GM19099 (cell line): ENCODE results near the gene RUNDC1.

Source experiments
- POLR2A ChIP-seq: IDR thresholded peaks from 3 replicates; pipeline ENCODE4 v1.6.1; 2011; ENCODE audit warnings: low read depth; ENCODE audit not compliant: insufficient read length; ENCODE audit errors: extremely low read depth

RUNDC1 gene

GRCh38 chr17:42980274-42980765 is at the start of gene RUNDC1:
TSS of gene RUNDC1 (plus strand) at chr17:42980565. CDS start at chr17:42980577, 12 bp downstream.
- TF ChIP-seq POLR2A: peak; percentile 76

- no peak for TF ChIP-seq POLR2A
Observed at GRCh38 chr17:42937712-42938596, 42.4 kb upstream of the RUNDC1 start.

GRCh38 chr17:42944211-42944610 is 36.2 kb upstream of the RUNDC1 start:
- no peak for TF ChIP-seq POLR2A

- TF ChIP-seq POLR2A: no peak
Observed at GRCh38 chr17:42946812-42947211, 33.6 kb upstream of the RUNDC1 start.

DNA sequence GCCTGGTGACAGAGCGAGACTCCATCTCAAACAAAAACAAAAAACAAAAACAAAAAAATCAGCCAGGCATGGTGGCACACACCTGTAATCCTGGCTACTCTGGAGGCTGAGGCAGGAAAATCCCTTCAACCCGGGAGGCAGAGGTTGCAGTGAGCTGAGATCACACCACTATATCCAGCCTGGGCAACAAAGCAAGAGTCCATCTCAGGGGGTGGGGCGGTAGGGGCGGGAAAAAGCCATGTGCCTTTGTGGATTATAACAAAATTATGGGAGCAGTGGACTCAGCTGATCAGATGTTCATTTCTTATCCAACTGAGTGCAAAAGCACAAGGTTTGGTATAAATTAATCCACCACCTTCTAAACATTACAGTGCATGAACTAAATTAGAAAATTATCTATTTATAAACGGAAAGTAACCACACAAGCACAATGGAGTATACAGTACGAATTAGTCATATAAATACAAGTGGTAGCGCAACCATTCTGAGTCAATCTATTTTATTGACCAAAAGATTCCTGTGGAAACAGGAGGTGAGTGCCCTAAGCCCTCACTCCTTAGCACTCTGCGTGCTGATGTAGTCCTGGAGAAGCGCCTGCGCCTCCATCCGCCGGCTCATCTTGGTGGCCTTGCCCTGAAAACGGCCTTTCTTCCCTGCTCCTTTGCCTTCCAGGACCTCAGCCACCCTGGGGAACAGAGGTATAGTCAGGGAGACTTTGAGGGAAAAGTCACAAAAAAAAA is 30.2 kb upstream of the RUNDC1 start:
- no peak for TF ChIP-seq POLR2A

DNA sequence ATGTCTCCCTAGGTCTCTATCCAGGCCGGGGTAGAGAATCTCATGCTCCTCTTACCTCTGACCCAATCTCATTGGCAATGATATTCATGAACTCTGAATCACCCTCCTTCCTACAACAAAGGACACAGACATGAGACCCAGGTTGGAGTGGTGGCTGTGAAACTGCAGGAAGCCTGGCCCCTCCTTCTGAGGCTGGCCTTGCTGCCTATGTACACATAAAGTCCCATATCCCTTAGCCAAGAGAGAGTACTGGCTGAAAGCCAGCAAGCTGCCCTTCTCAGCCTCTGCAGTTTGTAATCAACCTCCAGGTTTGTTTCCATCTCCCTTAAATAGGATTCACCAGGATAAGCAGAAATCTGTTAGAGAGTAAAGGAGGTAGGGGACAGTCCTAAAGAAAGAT is 26.7 kb upstream of the RUNDC1 start:
- no peak for TF ChIP-seq POLR2A

- TF ChIP-seq POLR2A: peak; percentile 92
Observed at GRCh38 chr17:42964161-42964932, 16.0 kb upstream of the RUNDC1 start, which contains the start of gene AARSD1. TSS of gene AARSD1 (minus strand) at chr17:42964454. CDS start at chr17:42964440, 14 bp downstream.

- TF ChIP-seq POLR2A: no peak
Observed at GRCh38 chr17:42967925-42968324, 12.4 kb upstream of the RUNDC1 start.

DNA sequence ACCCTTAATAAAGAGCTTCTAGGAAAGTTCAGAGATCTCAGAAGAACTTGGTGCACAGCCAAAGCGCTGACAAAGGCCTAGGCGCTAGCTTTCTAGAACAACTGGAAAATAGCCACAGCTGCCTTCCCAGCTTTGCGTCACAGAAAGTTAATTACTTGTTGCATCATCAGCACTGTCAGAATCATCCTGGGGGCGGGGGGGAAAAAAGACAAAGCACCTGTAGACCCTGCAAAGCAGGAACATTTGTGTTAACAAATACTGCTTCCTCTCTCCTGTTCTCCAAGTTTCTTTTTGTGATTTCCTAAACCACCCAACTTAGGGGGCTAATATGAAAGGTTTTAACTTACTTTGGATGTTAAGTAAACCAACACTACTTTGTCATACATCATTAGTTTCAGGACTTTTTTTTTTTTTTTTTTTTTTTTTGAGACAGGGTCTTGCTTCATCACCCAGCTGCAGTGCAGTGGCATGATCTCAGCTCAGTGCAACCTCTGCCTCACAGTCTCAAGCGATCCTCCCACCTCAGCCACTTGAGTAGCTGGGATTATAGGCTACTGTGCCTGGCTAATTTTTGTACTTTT is 11.3 kb upstream of the RUNDC1 start:
- TF ChIP-seq POLR2A: no peak

DNA sequence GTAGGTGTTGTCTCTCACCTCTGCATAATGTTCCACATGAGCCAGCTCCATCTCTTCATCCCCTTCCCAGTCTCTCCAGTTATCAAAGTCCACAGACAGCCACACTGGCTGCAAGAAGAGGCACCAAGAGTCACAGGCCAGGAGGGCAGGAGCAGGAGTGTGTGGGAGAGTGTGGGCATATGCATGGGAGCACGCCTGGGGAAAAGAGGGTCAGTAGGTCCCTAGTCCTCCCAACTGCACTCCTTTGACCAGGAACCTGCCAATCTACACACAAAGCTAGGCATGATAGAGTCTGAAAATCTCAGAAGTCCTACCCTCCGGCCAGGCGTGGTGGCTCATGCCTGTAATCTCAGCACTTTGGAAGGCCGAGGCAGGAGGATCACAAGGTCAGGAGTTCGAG is 8.8 kb upstream of the RUNDC1 start:
- no peak for TF ChIP-seq POLR2A

GRCh38 chr17:42975265-42975664 is 5.1 kb upstream of the RUNDC1 start:
- no peak for TF ChIP-seq POLR2A

DNA sequence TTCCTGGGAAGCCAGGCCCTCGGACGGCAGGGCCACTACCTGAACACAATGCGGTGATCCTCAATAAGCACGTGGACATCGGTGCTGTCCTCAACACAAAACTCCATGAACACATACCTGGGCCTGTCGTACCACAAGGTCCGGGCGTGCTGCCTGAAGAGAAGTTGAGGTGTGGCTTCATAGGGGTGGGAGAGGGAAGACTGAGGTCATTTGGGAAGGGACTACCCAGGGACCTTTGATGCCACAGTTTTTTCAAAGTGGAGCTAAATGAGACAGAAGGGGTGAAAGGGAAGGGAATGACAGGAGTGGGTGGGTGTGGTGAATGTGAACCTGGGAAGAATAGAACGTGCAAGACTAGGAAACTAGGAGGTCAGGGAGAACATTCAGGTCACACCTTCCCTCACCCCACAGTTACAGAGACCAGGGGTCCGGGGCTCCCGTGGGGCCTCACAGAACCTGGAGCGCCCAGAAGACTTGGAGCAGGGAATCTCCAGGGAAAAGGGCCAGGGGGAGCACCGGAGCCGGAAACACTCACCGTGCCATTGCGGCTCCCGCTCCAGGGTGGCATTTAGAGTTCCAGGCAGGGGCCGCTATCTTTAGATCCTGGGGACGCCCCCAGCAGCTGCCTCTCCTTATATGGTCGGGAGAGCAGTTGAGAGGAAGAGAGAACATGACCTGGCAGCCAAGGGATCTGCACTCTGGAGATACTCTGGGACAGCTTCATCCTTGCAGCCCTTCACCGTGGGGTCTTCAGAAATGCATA is 673 bp upstream of the RUNDC1 start, which contains the start of gene PTGES3L:
Gene PTGES3L, minus strand, starts transcription at position 570 of the 763 bp plus-strand sequence. Its CDS starts 27 bp downstream, at position 543.
- no peak for TF ChIP-seq POLR2A

DNA sequence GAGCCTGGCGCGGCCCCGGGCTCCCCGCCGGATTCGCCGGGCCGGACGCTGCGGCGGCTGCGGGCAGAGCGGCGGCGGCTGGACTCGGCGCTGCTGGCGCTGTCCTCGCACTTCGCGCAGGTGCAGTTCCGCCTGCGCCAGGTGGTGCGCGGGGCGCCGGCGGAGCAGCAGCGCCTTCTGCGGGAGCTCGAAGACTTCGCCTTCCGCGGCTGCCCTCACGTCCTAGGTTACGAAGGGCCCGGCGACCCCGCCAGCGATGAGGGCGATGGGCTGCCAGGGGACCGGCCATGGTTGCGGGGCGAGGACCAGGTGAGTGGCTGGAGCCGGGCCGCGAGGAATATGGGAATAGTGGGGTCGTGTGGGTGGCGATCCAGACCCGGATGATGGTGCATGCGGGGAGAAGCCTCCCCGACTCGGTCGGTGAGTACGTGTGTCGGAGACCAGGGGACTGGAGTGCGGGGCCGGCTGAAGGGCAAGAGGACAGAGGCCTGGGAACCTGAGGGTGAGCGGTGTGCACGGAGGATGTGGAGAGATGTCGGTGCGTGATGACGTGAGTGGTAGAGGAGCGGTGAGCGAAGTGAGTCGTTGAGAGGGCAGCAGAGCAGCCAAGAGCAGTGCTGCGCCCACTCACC is 517 bp downstream of the RUNDC1 start:
- TF ChIP-seq POLR2A: peak; percentile 35
